NCI-H524 treated with DMSO at 0.1 percent for 48 hours (cell line): Measurements from ENCODE around the gene KIF6.

Source experiments
- DNase-seq: peaks from one replicate; lab custom pipeline; 2025; lab: John Stamatoyannopoulos, UW

KIF6 gene

DNA sequence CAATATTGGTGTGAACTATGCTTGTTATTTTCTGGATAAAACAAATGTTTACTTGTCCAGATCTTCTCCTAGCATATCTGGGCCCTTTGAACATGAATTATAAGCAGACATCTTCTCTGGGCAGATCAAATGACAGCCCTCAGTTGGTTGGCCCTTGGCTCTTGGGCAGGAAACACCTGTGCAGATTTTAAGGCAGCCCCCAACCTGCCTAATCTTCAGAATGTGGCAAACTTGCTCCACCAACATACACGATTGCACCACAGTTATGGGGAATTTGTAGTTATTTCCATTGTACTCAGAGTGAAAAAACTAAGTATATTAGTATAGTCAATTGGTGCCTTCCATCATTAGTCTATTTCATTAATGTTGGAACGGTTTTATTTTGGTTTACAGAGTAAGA is 307.8 kb downstream of the KIF6 start:
- DNase-seq = no peak

DNA sequence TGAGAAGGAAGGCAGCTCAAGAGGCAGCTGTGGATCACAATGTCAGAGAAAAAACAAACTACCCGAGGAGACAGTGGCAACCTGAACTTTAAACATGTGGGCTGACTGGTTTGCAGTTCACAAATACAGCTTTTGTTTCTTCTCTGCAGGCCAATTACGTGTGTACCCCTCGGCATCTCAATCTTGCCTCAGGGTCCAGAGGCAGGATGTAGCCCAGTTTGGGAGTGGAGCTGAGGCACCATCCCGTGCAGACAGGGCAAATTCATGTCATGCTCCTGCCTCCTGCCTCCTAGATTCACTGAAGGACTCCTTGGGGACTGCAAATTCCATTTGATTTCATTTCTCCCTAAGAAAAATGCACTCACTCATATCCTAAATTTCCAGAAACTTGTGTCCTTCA is 308.5 kb downstream of the KIF6 start:
- no peak for DNase-seq

DNA sequence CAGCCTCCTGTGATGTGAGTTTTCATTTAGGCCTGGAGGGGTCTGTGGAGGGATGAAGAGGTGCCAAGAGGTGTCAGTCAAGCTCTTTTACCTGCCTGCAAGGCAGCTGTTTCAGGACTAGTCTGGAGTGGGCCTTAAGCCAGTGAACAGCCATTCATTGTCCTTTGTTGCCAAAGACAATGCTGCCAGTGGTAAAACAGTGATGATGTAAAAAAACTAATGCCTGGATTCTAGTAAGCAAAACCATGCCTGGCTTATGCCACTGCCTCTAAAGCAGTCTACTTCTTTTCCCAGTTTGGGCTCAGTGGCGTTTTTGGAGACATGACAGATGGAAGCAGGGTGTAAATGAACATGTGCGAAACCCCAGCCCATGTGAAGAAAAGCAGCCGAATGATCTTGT is 309.2 kb downstream of the KIF6 start:
- no peak for DNase-seq

DNA sequence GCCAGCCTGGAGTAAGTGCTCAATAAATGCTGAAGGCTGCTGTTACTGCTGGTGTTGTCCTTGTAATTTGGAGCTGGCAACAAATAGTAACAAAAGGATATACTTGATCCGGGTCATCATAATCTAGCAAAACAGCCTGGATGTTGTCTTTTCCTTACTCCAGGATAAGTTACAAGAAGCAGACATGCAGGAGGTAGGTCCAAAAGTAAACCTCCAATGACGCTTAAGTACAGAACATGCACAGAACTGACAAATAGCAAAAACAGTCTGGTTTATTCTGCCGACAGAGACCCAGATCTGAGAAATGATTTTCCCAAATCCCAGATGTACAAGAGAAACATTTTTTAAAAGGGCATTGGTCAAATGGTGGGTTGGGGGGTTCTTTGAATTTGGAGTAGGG is 309.7 kb downstream of the KIF6 start:
- DNase-seq = no peak

DNA sequence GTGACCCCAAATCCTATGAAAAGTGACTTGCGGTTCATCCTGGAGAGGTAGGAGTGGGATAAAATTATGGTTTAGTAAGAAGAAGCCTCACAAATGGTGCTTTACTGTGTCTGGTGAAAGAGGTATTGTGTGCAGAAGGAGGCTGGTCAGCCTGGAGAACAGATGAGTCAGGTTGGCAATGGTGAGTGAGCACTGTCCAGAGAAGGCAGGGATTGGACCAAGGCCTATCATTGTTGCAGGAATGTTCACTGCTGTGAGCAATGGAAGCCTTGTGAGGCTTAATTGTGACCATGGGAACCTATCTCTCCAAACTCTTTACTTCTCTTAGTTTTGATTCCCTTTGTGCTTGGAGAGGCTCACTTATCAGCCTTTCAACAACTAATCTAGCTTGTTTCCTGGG is 313.7 kb downstream of the KIF6 start:
- no peak for DNase-seq

DNA sequence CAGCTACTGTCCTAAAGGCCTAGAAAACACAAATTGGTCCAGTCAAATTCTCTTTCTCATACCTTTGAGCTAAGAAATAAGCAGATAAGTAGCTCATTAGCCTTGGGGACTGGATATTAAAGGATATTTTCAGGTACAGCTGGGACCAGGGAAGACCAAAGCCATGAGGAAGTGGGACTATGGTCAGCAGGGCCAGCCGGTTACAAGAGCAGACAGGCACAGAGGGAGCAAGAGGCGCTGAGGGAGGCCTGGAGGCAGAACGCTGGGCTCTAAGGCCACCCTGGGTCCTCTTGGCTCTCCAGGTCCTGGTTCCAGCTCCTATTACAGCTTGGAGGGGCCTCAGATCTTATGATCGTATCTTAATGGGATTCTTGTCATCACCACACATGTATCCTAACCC is 314.2 kb downstream of the KIF6 start:
- DNase-seq = no peak

DNA sequence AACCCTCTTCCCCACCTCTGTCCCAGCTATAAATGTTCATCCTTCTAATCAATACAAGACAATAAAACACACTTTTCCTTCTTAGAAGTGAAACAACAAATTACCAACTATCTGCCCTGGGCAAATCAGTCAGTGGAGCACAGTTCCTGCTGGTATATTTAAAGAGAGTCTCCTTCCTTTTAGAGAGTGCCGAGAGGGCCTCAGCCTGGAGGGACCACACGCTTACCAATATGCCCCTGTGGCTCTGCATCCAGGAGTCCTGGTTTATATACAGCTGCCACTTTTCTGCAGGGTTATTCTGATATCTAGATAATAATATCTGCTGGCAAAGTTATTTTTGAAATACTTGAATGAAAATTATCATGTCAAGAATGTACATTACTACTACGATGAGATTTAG is 315.3 kb downstream of the KIF6 start:
- no peak for DNase-seq

DNA sequence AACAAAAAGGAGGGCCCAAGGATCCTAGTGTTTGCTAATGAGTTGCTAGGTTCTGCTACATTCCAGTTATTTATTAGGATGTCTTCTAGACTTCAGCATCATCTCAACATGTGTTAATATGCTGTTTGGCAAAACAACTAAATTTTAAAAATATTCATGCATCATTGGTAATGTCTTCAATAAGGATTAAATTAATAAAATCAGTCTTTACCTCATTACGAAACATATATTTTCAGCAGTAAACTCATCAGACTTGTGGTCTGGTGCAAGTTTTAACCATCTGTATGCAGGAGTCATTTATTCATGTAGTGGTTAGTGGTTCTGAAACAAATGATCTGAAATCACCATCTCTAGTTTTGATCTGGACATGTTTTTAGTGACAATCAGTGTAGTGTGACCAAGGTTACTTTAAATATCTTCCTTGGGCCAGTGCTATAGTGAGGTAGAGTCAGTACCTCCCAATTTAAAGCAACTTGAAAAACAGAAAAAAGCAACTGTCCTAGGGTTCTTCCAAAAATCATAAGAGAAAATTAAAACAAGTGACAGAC is 317.7 kb downstream of the KIF6 start:
- no peak for DNase-seq

DNA sequence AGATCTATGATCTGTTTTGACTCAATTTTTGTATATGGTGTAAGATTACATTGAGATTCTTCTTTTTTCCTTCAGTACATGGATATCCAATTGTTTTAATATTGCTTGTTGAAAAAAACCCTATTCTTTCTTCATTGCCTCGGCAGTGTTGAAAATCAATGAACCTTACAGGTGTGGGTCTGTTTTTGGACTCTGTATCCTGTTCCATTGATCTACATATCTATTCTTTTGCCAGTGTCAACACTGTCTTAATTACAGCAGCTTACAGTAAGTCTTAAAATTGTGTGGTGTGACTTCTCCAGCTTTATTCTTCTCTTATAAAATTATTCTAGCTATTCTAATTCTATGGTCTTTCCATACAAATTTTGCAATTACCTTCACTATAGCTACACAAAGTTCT is 320.9 kb downstream of the KIF6 start:
- DNase-seq = no peak

DNA sequence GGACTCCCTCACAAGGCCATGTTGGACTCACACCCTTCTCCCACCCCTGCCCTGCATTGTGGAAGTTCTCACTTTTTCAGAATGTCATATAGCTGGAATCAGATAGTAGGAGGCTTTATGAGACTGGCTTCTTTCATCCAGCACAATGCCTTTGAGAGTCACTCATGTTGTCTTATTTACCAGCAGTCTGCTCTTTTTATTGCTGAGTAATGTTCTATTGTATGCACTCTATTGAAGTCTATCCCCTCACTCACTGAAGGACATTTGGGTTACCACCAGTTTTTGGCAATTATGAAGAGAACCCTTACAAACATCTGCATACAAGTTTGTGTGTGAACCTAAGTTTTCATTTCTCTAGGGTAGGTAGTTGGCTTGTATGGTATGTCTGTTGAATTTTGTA is 321.9 kb downstream of the KIF6 start:
- no peak for DNase-seq

DNA sequence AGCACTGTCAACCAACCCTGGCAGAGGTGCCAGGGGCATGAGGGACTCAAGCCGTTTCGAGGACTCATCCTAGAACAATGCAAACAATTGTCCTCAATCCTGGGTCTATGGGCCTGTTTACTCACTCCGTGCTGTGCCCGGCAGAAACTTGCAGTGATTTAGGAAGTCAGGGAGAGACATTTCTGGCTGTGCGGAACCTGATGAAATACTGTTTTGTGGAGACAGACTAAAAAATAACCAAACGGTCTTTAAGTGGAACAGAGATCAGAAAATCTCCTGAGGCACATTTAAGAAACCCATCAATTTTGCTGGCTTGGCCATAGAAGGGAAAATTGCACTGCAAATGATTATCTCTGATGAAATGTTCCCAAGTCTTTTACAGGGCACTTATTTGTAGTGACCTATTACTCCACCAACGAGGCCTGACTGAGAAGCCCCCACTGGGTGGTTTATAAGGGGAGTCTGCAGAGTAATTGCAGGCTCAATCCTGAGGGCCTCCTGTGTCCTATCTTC is 322.9 kb downstream of the KIF6 start:
- DNase-seq = no peak

DNA sequence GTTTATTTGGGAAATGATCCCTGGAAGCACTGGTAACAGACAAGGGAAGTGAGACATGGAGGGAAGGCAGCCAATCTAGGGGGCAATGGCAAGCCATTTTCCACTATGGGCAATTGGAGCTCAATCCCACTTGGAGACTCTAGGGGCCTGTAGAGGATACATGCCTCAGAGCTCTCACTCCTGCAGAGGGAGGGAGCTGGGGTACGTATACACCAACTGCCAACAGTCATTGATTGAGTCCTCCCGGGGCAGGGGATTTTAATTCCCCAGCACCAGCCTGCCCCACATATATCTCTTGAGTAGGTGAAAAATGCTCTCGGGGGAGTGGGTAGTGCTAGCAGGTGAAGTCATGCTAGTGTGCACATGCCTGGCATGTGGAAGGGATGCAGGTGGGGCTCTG is 323.8 kb downstream of the KIF6 start:
- DNase-seq = no peak

DNA sequence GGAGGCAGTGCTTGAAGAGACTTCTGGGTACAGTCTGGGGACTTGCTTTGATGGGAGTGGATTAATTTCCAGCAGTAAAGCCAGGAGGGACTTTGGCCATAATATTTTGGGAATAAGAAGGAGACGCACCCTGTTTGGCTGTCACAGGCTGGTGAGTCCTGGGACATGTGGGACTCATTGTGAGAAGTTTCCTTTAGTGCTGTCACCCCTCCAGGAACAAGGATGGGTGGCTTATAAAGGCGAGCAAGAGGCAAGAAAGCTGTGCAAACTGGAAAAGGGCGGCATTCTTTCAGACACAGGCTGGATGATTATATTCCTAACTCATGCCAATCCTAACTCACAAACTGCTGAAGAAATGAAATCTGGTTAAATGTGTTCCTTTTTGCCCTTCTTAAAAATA is 325.2 kb downstream of the KIF6 start:
- DNase-seq = no peak

DNA sequence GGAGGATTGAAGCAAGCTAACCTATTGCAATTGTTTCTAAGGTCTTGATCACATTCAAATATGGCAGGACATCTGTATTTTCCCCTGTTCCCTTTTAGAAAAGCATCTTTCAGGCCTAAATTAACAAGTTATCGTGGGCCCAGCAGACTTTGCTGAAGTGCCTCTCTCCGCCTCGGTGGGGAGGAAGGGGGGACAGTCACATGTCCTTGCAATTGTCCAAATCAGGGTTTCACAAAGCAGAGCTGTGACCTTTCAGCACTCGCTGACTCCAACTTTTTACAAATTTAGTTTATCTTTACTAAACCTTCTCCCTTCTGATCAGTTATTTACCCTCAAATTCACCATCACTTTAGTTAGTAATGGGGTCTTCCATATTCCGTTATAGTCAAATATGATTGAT is 328.4 kb downstream of the KIF6 start:
- no peak for DNase-seq

DNA sequence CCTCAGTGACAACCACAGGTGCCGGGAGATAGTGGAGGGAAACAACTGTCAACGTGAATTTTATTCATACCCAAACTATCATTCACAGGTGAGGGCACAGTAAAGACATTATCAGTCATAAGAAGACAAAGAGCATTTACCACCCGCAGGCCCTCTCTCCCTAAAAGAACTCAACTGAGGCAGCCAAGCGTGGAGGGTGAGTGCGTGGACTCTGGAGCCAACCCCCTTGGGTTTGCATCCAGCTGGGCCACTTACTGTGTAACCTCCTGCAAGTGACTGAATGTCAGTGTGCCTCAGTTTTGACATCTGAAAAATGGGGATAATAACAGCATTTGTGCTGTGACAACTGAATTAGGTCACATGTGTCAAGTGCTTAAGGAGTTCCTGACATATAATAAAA is 332.1 kb downstream of the KIF6 start:
- no peak for DNase-seq

DNA sequence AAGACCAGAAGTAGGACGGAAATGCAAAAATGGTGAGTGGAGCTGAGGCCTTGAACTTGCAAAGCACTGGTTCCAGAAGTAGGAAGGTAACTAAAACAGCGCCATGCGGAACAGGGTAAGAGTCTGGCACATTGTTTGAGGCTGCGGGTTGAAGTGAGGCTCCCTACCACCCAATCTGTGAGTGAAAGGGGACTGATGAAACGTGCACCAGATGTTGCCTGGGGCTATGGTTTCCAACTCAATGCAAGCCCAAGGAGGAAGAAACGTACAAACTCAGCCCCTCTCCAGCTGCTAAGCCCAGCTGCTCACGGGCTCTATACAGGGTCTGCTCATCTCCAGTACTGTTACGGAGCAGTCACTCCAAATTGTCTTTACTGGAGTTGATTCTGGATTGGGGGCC is 334.0 kb downstream of the KIF6 start:
- DNase-seq = no peak

DNA sequence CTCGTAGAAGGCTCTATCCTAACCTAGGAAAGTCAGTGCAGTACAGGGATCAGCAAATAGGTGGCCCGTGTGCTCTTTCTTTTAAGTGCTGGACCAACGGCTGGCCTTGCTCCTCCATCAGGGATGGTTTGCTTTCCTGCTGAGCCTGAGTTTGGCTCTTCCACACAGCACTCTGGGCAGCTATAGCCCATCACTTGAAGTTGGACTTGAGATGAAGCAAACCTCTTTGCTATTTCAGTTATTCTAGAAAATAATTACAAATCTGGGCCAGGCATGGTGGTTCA is 335.8 kb downstream of the KIF6 start:
- DNase-seq = no peak

DNA sequence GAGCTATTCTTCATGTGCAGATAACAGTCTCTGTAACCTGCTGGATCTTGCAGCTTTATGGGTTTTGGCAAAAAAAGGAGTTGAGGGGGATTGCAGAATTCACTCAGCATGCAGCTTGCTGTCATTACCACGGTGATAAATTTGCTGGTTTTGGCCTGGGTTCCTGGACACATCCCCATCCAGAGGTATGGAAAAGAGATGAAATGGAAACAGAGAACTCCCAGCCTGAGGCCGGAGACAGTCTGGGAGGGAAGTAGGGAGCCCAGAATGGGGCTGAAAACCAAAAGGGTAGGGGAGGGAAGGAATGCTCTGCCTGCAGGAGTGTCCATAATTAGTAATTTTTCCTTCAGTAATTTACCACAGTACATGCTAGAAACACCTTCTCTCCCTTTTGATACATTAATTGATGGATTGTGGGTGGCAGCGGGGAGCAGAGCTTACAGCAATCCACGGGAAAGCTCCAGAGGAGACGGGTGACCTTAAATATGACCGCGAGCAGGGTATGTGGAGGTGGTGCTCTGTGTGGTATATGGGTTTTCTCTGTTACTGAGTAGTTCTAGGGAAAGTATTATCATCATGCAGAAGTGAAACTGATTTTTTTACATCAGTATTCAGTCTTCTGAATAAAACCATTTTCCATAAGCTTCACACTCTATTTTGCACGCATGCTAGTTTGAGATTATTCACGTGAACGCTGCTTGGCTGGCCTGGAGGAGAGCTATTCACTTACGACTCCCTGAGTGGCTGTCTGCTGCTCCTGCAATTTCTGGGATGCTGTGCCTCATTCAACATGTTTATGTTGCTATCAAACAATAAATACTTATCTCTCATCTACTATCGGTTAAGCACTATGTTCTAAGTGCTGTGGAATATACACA is 336.4 kb downstream of the KIF6 start:
- DNase-seq = no peak

DNA sequence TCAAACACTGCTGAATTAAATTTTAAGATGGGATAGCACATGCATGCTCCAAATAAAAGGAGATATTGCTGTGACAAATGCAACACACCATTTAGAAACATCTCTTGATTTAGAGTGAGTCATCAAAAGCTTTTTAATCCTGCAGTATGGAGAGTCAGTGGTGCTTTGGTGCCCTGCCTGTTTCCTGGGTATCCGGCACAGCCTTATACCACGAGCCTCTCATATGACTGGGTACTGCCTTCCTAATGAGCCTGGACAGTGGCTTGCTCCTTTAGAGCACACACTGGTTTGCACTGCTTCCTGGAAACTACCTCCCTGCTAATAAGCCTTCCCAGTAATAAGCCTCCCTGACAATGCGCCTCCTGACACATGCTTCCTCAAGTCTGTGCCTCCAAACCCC is 337.4 kb downstream of the KIF6 start:
- DNase-seq = no peak

DNA sequence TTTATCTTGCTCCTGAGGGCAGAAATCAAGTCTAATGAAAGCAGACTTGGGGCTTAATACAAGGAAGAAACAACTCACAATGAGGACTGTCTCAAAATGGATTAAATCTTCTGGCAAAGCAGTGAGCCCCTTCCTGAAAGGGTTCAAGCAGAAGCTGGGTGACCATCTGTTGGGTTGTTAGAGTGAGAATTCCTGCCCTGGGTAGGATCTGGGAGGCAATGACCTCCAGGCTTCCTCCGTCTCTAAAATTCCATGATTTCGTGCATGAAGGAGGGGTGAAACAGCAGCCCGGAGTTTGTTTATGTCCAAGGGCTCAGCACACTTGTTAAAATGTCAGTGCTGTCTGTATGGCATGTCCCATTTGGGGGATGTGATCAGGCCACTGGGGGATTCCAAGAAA is 338.7 kb downstream of the KIF6 start:
- DNase-seq = no peak

DNA sequence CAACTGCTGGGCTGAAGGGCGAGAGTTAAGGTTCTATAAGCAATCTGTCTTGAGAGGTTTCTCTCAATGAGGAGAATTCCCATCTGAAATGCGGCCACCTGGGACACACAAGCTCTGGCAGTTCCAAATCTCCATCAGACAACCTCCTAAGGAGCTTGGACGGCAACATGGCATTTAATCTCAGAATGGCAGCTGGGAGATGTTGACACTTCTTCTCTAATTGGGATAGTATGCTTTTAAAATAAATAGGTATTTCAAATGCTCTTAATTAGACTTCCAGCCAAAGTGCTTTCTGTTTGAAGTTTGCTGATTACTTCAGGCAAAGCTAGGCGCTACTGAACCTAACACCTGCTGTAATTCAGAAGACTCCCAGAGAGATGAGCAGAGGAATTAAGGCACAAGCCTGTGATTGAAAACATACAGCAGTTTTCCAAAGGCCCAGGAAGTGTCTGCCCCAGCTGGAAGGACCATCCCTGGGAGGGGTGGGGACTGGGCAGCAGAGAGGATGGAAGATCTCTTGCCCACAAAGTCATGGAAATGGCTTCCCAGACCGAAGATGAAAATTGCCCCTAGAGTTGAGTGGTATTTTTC is 343.6 kb downstream of the KIF6 start:
- peak; percentile 66 for DNase-seq

DNA sequence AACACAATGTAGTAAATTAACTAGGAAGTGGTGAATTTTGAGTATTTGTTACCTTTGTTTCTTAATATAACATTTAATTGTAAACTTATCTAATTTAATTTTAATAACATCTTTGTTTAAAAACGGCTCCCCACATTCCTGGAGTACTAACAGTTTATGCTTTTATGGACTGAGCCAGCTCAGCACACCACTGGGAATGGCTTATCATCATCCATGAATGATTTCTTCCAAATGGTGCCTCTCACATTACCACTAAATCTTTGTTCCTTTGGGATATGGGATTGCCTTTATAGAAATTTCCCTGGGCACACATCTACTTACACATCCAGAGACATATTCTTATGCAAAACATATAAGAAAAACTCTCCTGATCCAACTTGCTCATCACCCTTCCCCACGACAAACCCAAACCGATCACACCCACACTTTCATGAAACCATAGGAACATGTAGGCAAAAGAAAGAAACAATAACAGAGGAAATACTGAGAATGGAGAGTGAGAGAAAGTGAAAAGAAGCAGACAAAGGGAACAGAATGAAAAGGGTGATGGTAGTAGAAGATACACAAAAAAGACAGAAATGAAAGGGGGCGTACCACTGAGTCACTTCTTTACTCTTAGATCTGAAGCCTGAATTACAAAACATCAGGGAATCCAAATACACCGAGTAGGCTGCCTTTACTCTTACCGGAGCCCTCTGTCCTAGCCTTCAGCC is 344.2 kb downstream of the KIF6 start:
- no peak for DNase-seq

DNA sequence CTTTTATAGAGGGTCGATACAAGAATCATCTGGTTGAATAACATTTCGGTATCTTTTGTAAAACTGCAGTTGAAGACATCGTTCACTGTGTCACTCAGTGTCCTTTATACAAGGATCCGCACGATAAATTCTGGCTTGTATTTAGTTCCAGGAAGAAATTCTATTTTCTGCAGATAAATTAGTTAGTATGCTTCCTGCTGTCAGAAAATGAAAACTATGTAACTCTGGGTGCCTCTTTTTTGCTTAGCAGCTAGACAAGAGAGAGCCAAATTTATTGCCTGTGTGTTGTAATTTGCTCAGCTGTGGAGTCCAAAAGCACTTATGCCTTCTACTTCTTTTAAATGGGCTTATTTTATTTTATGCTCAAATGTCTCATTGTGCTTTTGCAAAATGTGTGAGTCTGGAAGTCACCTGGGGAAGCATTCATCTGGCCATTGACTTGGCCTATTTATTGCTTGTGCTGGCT is 346.2 kb downstream of the KIF6 start:
- no peak for DNase-seq
